ENCODE results near the gene PDCD1LG2.
"Not testable (repeated sequence)": the region's sequence is repeated elsewhere in the genome, so short reads cannot be mapped to it uniquely, and the experiment has no call there.

PDCD1LG2 gene

GRCh38 chr9:5493679-5494511 lies 16.4 kb upstream of the PDCD1LG2 start:
- DNase-seq (ENCODE audit: low read depth), result no peak

GRCh38 chr9:5494765-5495164 lies 15.6 kb upstream of the PDCD1LG2 start:
- not testable (repeated sequence) for DNase-seq (ENCODE audit: low read depth)

GRCh38 chr9:5499157-5499556 lies 11.2 kb upstream of the PDCD1LG2 start:
- no peak for DNase-seq (ENCODE audit: low read depth)

GRCh38 chr9:5499889-5500398 lies 10.4 kb upstream of the PDCD1LG2 start:
- no peak for DNase-seq (ENCODE audit: low read depth)

GRCh38 chr9:5500441-5501235 lies 9.7 kb upstream of the PDCD1LG2 start:
- DNase-seq (ENCODE audit: low read depth), result no peak

- no peak for DNase-seq (ENCODE audit: low read depth)
Observed at GRCh38 chr9:5502553-5502952, 7.8 kb upstream of the PDCD1LG2 start.

- DNase-seq (ENCODE audit: low read depth), result no peak
Observed at GRCh38 chr9:5509573-5509972, 758 bp upstream of the PDCD1LG2 start.

- DNase-seq (ENCODE audit: low read depth), result no peak
Observed at GRCh38 chr9:5510989-5511388, 658 bp downstream of the PDCD1LG2 start.

GRCh38 chr9:5511476-5511875 lies 1.1 kb downstream of the PDCD1LG2 start:
- no peak for DNase-seq (ENCODE audit: low read depth)

GRCh38 chr9:5511935-5512580 lies 1.7 kb downstream of the PDCD1LG2 start:
- no peak for DNase-seq (ENCODE audit: low read depth)

GRCh38 chr9:5512658-5513452 lies 2.5 kb downstream of the PDCD1LG2 start:
- no peak for DNase-seq (ENCODE audit: low read depth)

GRCh38 chr9:5513966-5514616 lies 3.8 kb downstream of the PDCD1LG2 start:
- no peak for DNase-seq (ENCODE audit: low read depth)

- DNase-seq (ENCODE audit: low read depth), result no peak
Observed at GRCh38 chr9:5514617-5515260, 4.4 kb downstream of the PDCD1LG2 start.

- DNase-seq (ENCODE audit: low read depth), result no peak
Observed at GRCh38 chr9:5515261-5515650, 4.9 kb downstream of the PDCD1LG2 start.

GRCh38 chr9:5516453-5517220 lies 6.3 kb downstream of the PDCD1LG2 start:
- no peak for DNase-seq (ENCODE audit: low read depth)

GRCh38 chr9:5518171-5518936 lies 8.0 kb downstream of the PDCD1LG2 start:
- DNase-seq (ENCODE audit: low read depth), result no peak

- DNase-seq (ENCODE audit: low read depth), result no peak
Observed at GRCh38 chr9:5518937-5519319, 8.6 kb downstream of the PDCD1LG2 start.

GRCh38 chr9:5524090-5524489 lies 13.8 kb downstream of the PDCD1LG2 start:
- no peak for DNase-seq (ENCODE audit: low read depth)

GRCh38 chr9:5529683-5530221 lies 19.4 kb downstream of the PDCD1LG2 start:
- DNase-seq (ENCODE audit: low read depth), result no peak
